Esophagus squamous epithelium (tissue), 4 donors: ENCODE results near the gene CCKAR.

ENCODE experiments used
- CTCF ChIP-seq, 6 experiments: fragments of 450-650 bp in 4 of 6; fragments of 200-600 bp in 2 of 6; sonication (generic) in 2 of 6; IDR thresholded peaks; one replicate each; pipeline ENCODE4 v1.5.1; 2016 to 2019; ENCODE audit warnings: antibody characterized with exemption in 6 of 6, mild to moderate bottlenecking in 4 of 6, moderate library complexity in 4 of 6
- POLR2A ChIP-seq, 4 donors: fragments of 450-650 bp; IDR thresholded peaks; one replicate each; pipeline ENCODE4 v1.6.1; 2017; ENCODE audit warnings: antibody characterized with exemption in 4 of 4, mild to moderate bottlenecking in 4 of 4, moderate library complexity in 3 of 4

DNA sequence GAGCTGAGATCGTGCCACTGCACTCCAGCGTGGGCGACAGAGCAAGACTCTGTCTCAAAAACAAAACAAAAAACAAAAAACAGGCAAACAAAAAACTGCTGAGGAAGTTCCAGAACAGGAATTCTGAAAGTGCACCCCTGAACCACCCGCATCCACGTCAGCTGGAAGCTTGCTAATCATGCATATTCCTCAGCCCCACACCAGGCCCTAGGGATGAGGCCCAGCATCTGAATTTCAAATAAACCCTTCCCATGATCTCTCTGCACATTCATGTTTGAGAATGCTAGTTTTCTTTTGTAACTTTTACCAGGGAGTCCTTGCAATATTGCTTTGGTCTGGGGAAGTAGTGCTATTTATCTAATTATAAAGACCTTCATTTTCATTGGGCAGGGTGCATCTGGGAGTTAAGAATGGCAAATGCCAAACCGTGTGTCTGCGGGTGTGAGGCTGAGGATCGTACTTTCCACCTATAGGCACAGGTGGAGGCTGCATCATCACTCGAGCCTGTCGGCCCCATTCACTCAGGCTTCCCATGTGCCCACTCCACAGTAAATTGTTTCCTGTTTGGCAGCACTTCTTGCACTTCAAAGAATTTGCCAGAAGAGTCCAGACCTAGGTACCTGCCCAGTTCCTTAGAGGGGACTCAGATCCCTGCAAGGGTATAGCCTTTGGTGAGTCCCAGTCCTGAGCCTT, 23.6 kb downstream of the CCKAR start:
- TF ChIP-seq CTCF (IDR thresholded peaks at IDR 0.05), result no peak
- TF ChIP-seq POLR2A (IDR thresholded peaks at IDR 0.05), result no peak
